GM06990 (cell line): Measurements from ENCODE around the gene EPS15.
A peak's percentile ranks its signal among the peaks of the same experiment; 100 is the strongest.
"Not testable (repeated sequence)": the region's sequence is repeated elsewhere in the genome, so short reads cannot be mapped to it uniquely, and the experiment has no call there.

Experiments
- DNase-seq: peaks from one replicate; pipeline ENCODE4 v3.0.0-alpha.2; 2011; ENCODE audit not compliant: insufficient read length; ENCODE audit errors: extremely low read depth
- H3K27me3 ChIP-seq: replicated peaks from 2 replicates; pipeline ENCODE4 v1.6.0; 2011; ENCODE audit warnings: low read length; ENCODE audit not compliant: control insufficient read depth, insufficient read depth
- H3K36me3 ChIP-seq: 2 replicates; pipeline ENCODE4 v1.5.1; 2011; ENCODE audit warnings: low read length; ENCODE audit not compliant: control insufficient read depth, insufficient read depth
- H3K4me3 ChIP-seq: replicated peaks from 2 replicates; pipeline ENCODE4 v1.5.1; 2011; ENCODE audit warnings: low read depth, mild to moderate bottlenecking, control low read depth, low read length
- TF ChIP-seq, protein P1 (sequence below): IDR thresholded peaks from 2 replicates; pipeline ENCODE4 v1.5.1; 2011; ENCODE audit warnings: low read length, control low read depth, mild to moderate bottlenecking, inconsistent platforms; ENCODE audit not compliant: insufficient read depth, poor library complexity, severe bottlenecking

Gene EPS15

DNA sequence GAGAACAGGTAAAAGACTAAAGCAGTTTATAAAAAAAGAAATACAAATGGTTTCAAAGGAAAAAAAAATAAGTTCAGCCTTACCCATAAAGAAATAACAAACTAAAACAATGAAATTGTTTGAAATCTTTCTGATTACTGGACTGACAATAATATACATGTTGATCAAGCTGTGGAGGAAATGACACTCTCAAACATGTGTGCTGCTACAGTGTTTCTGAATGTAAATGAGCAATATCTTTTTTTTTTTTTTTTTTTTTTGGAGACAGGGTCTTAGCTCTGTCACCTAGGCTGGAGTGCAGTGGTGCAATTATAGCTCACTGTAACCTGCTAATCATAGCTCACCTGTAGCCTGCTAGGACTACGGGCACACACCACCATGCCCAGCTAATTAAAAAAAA lies 6.5 kb downstream of the EPS15 start:
- H3K4me3 ChIP-seq = no peak overlapping the region
- H3K36me3 ChIP-seq = no peaks in the 10 kb centered on the region
- TF ChIP-seq, protein P1, sequence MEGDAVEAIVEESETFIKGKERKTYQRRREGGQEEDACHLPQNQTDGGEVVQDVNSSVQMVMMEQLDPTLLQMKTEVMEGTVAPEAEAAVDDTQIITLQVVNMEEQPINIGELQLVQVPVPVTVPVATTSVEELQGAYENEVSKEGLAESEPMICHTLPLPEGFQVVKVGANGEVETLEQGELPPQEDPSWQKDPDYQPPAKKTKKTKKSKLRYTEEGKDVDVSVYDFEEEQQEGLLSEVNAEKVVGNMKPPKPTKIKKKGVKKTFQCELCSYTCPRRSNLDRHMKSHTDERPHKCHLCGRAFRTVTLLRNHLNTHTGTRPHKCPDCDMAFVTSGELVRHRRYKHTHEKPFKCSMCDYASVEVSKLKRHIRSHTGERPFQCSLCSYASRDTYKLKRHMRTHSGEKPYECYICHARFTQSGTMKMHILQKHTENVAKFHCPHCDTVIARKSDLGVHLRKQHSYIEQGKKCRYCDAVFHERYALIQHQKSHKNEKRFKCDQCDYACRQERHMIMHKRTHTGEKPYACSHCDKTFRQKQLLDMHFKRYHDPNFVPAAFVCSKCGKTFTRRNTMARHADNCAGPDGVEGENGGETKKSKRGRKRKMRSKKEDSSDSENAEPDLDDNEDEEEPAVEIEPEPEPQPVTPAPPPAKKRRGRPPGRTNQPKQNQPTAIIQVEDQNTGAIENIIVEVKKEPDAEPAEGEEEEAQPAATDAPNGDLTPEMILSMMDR = no peak
- no peaks in the 10 kb centered on the region for H3K27me3 ChIP-seq
- no peak for DNase-seq

DNA sequence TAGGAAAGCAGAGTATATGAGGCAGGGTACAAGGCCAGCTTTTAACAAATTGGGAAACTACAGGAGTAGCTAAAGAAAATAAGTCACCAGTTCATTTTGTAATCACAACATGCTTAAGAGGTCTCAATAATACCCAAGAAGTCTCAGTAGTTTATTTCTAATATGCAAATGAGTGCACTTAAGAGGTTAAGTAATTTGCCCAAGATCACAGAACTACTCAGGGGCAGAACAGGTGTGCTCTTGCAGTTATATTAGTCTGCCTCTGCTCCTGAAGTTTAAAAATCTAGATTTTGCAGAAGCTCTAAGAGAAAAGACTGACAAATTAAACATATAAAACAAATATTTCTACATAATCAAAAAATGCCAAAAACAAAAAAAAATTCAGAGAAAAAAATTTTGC lies 6.9 kb downstream of the EPS15 start:
- TF ChIP-seq, protein P1 = no peak
- Histone ChIP-seq H3K4me3 (no peak overlapping the region), H3K36me3 (no peaks in the 10 kb centered on the region), H3K27me3 (no peaks in the 10 kb centered on the region)
- DNase-seq = no peak

DNA sequence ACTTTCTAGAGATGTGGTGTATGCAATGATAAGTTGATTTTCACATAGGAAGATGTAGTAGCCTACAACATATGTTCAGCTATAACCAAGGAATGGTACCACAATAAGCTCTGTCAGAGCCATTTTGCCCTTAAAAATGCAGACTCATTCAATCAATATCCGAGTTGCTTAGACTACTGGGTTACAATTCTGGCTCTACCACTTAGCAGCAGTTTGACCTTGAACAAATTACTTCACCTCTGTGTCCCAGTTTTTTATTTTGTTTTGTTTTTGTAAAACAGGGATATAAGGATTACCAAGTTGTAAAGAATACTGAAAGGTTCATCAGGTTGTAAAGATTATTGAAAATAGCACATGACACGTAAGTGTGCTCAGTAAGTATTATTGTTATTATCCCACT lies 9.3 kb downstream of the EPS15 start:
- H3K27me3 ChIP-seq = no peaks in the 10 kb centered on the region
- no peak for DNase-seq
- H3K4me3 ChIP-seq = no peak overlapping the region
- TF ChIP-seq, protein P1 = no peak
- no peaks in the 10 kb centered on the region for H3K36me3 ChIP-seq

DNA sequence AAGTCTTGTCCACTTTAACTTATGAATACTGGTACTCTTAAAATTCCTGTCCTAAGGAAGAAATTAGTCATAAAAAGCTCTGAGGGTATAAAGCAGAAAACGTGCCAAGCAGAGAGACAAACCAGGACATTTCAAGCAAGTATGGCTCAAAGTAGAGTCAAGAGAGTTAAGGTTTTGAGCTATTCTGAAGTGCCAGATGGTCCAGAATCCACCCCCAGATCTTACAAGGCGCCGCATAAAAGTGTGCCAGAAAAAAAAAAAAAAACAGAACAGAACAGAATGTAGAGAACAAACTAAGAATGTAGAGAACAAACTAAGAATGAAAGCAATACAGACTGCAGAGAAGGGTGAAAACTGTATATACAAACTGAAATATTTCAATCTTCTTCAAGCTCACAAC lies 12.5 kb downstream of the EPS15 start:
- Histone ChIP-seq H3K27me3 (no peaks in the 10 kb centered on the region), H3K36me3 (no peaks in the 10 kb centered on the region), H3K4me3 (peak overlapping the region; percentile 26)
- TF ChIP-seq, protein P1 = no peak
- peak; percentile 57 for DNase-seq

DNA sequence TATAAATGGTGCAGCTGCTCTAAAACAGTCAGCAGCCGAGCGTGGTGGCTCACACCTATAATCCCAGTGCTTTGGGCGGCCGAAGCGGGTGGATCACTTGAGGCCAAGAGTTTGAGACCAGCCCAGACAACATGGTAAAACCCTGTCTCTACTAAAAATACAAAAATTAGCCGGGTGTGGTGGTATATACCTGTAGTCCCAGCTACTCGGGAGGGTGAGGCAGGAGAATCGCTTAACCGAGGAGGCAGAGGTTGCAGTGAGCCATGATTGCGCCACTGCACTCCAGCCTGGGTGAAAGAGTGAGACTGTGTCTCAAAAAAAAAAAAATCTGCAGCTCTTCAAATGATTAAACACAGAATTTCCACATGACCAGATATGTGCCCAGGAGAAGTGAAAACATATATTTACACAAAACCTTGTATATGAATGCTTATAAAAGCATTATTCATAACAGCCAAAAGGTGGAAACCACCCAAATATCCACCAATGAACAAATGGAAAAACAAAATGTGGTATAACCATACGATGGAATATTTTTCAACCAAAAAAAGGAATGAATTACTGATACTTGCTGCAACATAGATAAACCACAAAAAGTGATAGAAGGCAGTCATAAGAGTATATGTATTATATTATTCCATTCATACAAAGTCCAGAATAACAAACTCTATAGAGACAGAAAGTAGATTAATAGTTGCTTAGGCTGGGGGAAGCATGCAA lies 14.1 kb downstream of the EPS15 start:
- DNase-seq = peak; percentile 68
- TF ChIP-seq, protein P1 = no peak
- no peaks in the 10 kb centered on the region for H3K36me3 ChIP-seq
- no peaks in the 10 kb centered on the region for H3K27me3 ChIP-seq
- peak overlapping the region; percentile 39 for H3K4me3 ChIP-seq

DNA sequence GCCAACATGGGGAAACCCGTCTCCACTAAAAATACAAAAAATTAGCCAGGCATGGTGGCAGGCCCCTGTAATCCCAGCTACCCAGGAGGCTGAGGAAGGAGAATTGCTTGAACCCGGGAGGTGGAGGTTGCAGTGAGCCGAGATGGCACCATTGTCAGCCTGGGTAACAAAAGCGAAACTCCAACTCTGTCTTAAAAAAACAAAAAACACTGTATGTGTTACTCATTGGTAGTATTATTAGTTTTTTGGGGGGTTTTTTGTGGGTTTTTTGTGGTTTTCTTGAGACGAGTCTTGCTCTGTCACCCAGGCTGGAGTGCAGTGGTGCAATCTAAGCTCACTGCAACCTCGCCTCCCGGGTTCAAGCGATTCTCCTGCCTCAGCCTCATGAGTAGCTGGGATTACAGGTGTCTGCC lies 17.8 kb downstream of the EPS15 start:
- H3K27me3 ChIP-seq, H3K36me3 ChIP-seq: not testable (repeated sequence)
- peak overlapping the region; percentile 15 for H3K4me3 ChIP-seq
- DNase-seq = peak; percentile 79
